ENCODE results near the gene SLC8A2. TPM values are rescaled to one million over a fixed set of nuclear protein-coding genes. Genes with fewer than 3 reads are reported as not detected.
"Not testable (repeated sequence)": the region's sequence is repeated elsewhere in the genome, so short reads cannot be mapped to it uniquely, and the experiment has no call there.

The SLC8A2 gene
- total RNA-seq, 1 donor from 2014 or later = 0.59 TPM

GRCh38 chr19:47489072-47489914 is 17.6 kb upstream of the SLC8A2 start:
- DNase-seq (ENCODE audit: low spot score) = no peak
- intact Hi-C loops (cut with DNase I) = no loop called here

- no peak for DNase-seq (ENCODE audit: low spot score)
- intact Hi-C loops (cut with DNase I) = no loop called here
These were observed 16.1 kb upstream of the SLC8A2 start for GRCh38 chr19:47487551-47488515.

- DNase-seq (ENCODE audit: low spot score) = no peak
- intact Hi-C loops (cut with DNase I) = no loop called here
These were observed 15.2 kb upstream of the SLC8A2 start for GRCh38 chr19:47486900-47487299.

GRCh38 chr19:47486220-47486619 is 14.5 kb upstream of the SLC8A2 start:
- intact Hi-C loops (cut with DNase I); DNase-seq (ENCODE audit: low spot score): not testable (repeated sequence)

GRCh38 chr19:47485210-47485609 is 13.5 kb upstream of the SLC8A2 start:
- DNase-seq (ENCODE audit: low spot score) = no peak
- intact Hi-C loops (cut with DNase I) = loop anchor here (2.0 kb wide), 1 partner anchor 30 kb away; the partner anchor contains the start of gene NAPA

GRCh38 chr19:47483800-47484690 is 12.4 kb upstream of the SLC8A2 start, which contains the start of gene KPTN:
Gene KPTN (minus strand): TSS chr19:47484219. CDS start chr19:47484160, 59 bp downstream.
- intact Hi-C loops (cut with DNase I) = loop anchor here (2.0 kb wide), 1 partner anchor 31 kb away; the partner anchor contains the start of gene NAPA
- peak; percentile 95 for DNase-seq (ENCODE audit: low spot score)

GRCh38 chr19:47483200-47483599 is 11.5 kb upstream of the SLC8A2 start:
- no peak for DNase-seq (ENCODE audit: low spot score)
- intact Hi-C loops (cut with DNase I) = no loop called here

GRCh38 chr19:47481460-47482052 is 9.9 kb upstream of the SLC8A2 start:
- intact Hi-C loops (cut with DNase I) = no loop called here
- DNase-seq (ENCODE audit: low spot score) = no peak

- no peak for DNase-seq (ENCODE audit: low spot score)
- intact Hi-C loops (cut with DNase I) = no loop called here
These were observed 9.0 kb upstream of the SLC8A2 start for GRCh38 chr19:47480658-47481057.

- DNase-seq (ENCODE audit: low spot score) = no peak
- intact Hi-C loops (cut with DNase I) = no loop called here
These were observed 8.2 kb upstream of the SLC8A2 start for GRCh38 chr19:47479701-47480503.

GRCh38 chr19:47476438-47476972 is 4.8 kb upstream of the SLC8A2 start:
- intact Hi-C loops (cut with DNase I) = no loop called here
- no peak for DNase-seq (ENCODE audit: low spot score)

GRCh38 chr19:47475465-47475864 is 3.8 kb upstream of the SLC8A2 start:
- DNase-seq (ENCODE audit: low spot score) = no peak
- intact Hi-C loops (cut with DNase I) = no loop called here

- no peak for DNase-seq (ENCODE audit: low spot score)
- intact Hi-C loops (cut with DNase I) = no loop called here
These were observed 1.6 kb upstream of the SLC8A2 start for GRCh38 chr19:47473336-47473735.

GRCh38 chr19:47471381-47471732 is 336 bp downstream of the SLC8A2 start:
- intact Hi-C loops (cut with DNase I) = no loop called here
- no peak for DNase-seq (ENCODE audit: low spot score)

GRCh38 chr19:47470447-47471195 is 1.1 kb downstream of the SLC8A2 start:
- intact Hi-C loops (cut with DNase I) = no loop called here
- no peak for DNase-seq (ENCODE audit: low spot score)

- intact Hi-C loops (cut with DNase I) = no loop called here
- DNase-seq (ENCODE audit: low spot score) = no peak
These were observed 2.0 kb downstream of the SLC8A2 start for GRCh38 chr19:47469719-47470118.

GRCh38 chr19:47469363-47469700 is 2.4 kb downstream of the SLC8A2 start:
- no peak for DNase-seq (ENCODE audit: low spot score)
- intact Hi-C loops (cut with DNase I) = no loop called here

All from cardiac septum (tissue), 1 donor.